ENCODE results near the gene MRFAP1L1. TPM values are rescaled to one million over a fixed set of nuclear protein-coding genes. Genes with fewer than 3 reads are reported as not detected.

MRFAP1L1 gene
- total RNA-seq, 1 donor from 2014 or later = 32.9 TPM

DNA sequence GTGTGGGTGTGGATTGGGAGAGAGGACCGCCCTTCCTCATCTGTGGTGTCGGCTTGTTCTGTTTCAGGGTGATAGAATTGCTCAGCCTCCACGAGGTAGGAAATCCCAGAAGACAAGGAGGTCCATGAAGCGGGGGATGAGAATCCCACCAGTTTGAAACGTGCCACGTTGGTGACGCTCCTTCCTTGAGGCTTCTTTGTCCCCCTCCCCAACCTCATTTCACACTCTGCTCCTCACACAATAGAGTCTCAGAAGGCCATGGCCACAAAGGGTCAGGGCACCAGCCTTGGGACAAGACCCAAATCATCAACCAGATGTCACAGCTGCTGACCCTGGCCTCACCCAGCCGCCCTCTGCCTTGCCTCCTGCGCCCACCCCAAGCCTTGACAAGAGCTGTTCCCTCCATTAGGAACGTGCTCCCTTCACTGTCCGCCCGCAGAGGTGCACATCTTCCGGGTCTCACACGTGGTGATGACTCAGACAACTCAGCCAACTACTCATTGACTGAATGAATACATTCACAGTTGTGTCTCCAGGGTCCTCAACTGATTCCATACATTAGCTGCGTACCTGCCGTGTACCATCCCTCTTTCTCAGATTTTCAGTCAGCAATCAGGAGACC, 24.6 kb upstream of the MRFAP1L1 start:
- Histone ChIP-seq H3K9ac (ENCODE audit: low read depth in 1 of 3, low read length in 3 of 3) (no peak overlapping the region), H3K4me1 (ENCODE audit: control insufficient read depth in 3 of 3, insufficient read depth in 3 of 3, low read length in 3 of 3) (peaks cover 11 to 13% (median 12%) of the 10 kb centered on the region in 3 donors), H3K27ac (ENCODE audit: low read depth, low read length) (no peak overlapping the region), H3K4me3 (ENCODE audit: low read length in 3 of 3) (no peak overlapping the region), H3K36me3 (ENCODE audit: control insufficient read depth in 3 of 3, insufficient read depth in 3 of 3, low read length in 3 of 3) (no peaks in the 10 kb centered on the region), H3K9me3 (ENCODE audit: control insufficient read depth in 3 of 3, low read length in 3 of 3) (no peaks in the 10 kb centered on the region), H3K27me3 (ENCODE audit: control insufficient read depth in 3 of 3, insufficient read depth in 3 of 3, low read length in 3 of 3) (no peaks in the 10 kb centered on the region)

DNA sequence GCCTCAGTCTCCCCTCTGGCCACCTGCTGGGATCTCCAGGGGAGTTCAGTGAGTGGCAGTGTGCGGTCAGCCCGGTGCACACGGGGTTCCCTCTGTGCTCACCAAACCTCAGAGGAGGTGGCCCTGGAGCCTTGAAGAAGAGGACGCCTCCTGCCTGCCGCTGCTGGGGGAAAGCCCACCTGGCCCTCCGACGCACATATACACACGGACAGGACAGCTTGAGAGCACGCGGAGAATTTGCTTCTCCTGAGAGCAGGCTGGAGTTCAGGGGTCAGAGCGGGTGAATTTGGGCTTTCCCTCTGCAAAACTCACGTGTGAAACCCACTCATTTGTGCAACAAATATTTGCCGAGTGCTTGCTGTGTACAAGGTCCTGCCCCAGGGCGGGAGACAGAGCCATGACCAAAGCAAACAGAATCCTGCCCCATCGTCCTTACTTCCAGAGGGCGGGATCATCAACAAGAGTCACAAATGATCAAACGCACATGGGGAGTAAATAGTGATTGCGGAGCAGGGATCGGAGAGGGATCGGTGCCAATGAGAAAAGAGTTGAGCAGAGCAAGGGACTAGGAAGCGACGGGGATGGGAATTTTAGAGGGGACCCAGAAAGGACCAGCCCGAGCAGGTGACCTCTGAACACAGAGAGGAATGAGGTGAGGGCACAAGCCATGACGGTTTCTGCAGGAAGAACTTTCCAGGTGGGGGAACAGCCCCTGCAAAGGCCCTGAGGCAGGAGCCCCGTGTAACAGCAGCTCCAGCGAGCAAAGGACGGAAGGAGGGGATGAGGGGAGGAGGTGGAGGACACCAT, 23.9 kb upstream of the MRFAP1L1 start:
- Histone ChIP-seq H3K4me3 (ENCODE audit: low read length in 3 of 3) (no peak overlapping the region), H3K9me3 (ENCODE audit: control insufficient read depth in 3 of 3, low read length in 3 of 3) (no peaks in the 10 kb centered on the region), H3K27me3 (ENCODE audit: control insufficient read depth in 3 of 3, insufficient read depth in 3 of 3, low read length in 3 of 3) (peaks cover 0 to 3% (median 0%) of the 10 kb centered on the region in 3 donors), H3K9ac (ENCODE audit: low read depth in 1 of 3, low read length in 3 of 3) (no peak overlapping the region), H3K4me1 (ENCODE audit: control insufficient read depth in 3 of 3, insufficient read depth in 3 of 3, low read length in 3 of 3) (peaks cover 11 to 13% (median 12%) of the 10 kb centered on the region in 3 donors), H3K27ac (ENCODE audit: low read depth, low read length) (no peak overlapping the region), H3K36me3 (ENCODE audit: control insufficient read depth in 3 of 3, insufficient read depth in 3 of 3, low read length in 3 of 3) (no peaks in the 10 kb centered on the region)

DNA sequence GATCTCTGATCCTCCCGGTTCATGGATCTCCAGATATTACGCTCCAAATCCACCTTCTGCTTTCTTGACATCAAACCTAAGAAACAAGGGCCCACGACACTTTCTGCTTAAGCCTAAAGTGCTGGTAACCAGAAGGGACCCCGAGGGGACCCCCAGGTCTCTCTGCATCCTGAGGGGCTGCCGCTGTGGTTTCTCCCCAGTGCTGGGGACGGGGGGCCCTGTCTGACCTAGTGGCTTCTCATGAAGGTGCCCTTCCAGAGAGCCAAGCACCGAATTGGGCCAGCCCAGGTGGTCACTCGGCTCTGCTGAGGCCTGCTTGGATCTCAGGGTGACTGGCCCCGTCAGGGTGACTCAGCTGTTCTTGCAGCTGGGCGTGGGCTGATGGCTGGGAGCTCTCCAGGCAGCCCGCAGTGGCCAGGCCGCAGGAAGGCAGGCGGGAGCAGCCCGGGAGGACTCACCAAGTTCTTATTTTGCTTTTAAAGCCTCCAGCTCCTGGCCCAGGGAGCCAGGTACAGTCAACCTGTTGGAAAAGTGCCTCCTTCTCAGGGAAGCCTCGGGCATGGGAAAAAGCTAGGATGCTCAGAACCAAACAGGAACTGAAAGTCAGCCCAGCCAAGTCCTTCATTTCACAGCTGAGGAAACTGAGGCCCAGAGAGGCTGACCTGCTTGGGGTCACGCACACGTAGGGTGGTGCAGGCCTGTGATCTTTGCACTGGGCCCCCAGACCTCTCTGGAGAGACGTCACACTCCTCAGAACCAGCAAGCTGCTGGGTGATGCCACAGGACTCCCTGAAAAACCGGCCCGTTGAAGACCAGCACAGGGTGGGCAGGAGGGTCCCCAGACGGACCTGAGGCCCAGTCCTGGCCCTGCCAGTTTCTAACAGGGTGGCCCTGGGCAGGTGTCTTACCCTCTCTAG, 23.0 kb upstream of the MRFAP1L1 start:
- no peaks in the 10 kb centered on the region for H3K36me3 ChIP-seq (ENCODE audit: control insufficient read depth in 3 of 3, insufficient read depth in 3 of 3, low read length in 3 of 3)
- peaks cover 0 to 3% (median 0%) of the 10 kb centered on the region in 3 donors for H3K27me3 ChIP-seq (ENCODE audit: control insufficient read depth in 3 of 3, insufficient read depth in 3 of 3, low read length in 3 of 3)
- H3K27ac ChIP-seq (ENCODE audit: low read depth, low read length) = peak overlapping the region; percentile 72
- peak overlapping the region in 1 of 3 donors; percentile 29 for H3K4me3 ChIP-seq (ENCODE audit: low read length in 3 of 3)
- H3K9ac ChIP-seq (ENCODE audit: low read depth in 1 of 3, low read length in 3 of 3) = peak overlapping the region in 1 of 3 donors; percentile 54
- H3K9me3 ChIP-seq (ENCODE audit: control insufficient read depth in 3 of 3, low read length in 3 of 3) = no peaks in the 10 kb centered on the region
- peaks cover 11 to 13% (median 12%) of the 10 kb centered on the region in 3 donors for H3K4me1 ChIP-seq (ENCODE audit: control insufficient read depth in 3 of 3, insufficient read depth in 3 of 3, low read length in 3 of 3)

GRCh38 chr4:6731780-6732179, 22.1 kb upstream of the MRFAP1L1 start:
- no peaks in the 10 kb centered on the region for H3K36me3 ChIP-seq (ENCODE audit: control insufficient read depth in 3 of 3, insufficient read depth in 3 of 3, low read length in 3 of 3)
- H3K27me3 ChIP-seq (ENCODE audit: control insufficient read depth in 3 of 3, insufficient read depth in 3 of 3, low read length in 3 of 3) = peaks cover 0 to 3% (median 0%) of the 10 kb centered on the region in 3 donors
- peaks cover 12 to 14% (median 13%) of the 10 kb centered on the region in 3 donors for H3K4me1 ChIP-seq (ENCODE audit: control insufficient read depth in 3 of 3, insufficient read depth in 3 of 3, low read length in 3 of 3)
- no peaks in the 10 kb centered on the region for H3K9me3 ChIP-seq (ENCODE audit: control insufficient read depth in 3 of 3, low read length in 3 of 3)
- no peak overlapping the region for H3K9ac ChIP-seq (ENCODE audit: low read depth in 1 of 3, low read length in 3 of 3)
- H3K27ac ChIP-seq (ENCODE audit: low read depth, low read length) = no peak overlapping the region
- no peak overlapping the region for H3K4me3 ChIP-seq (ENCODE audit: low read length in 3 of 3)

- no peaks in the 10 kb centered on the region for H3K9me3 ChIP-seq (ENCODE audit: control insufficient read depth in 3 of 3, low read length in 3 of 3)
- no peak overlapping the region for H3K4me3 ChIP-seq (ENCODE audit: low read length in 3 of 3)
- H3K27ac ChIP-seq (ENCODE audit: low read depth, low read length) = no peak overlapping the region
- H3K36me3 ChIP-seq (ENCODE audit: control insufficient read depth in 3 of 3, insufficient read depth in 3 of 3, low read length in 3 of 3) = no peaks in the 10 kb centered on the region
- H3K4me1 ChIP-seq (ENCODE audit: control insufficient read depth in 3 of 3, insufficient read depth in 3 of 3, low read length in 3 of 3) = peaks cover 12 to 15% (median 13%) of the 10 kb centered on the region in 3 donors
- H3K27me3 ChIP-seq (ENCODE audit: control insufficient read depth in 3 of 3, insufficient read depth in 3 of 3, low read length in 3 of 3) = peaks cover 0 to 3% (median 0%) of the 10 kb centered on the region in 3 donors
- H3K9ac ChIP-seq (ENCODE audit: low read depth in 1 of 3, low read length in 3 of 3) = no peak overlapping the region
Observed at GRCh38 chr4:6731318-6731675, 21.6 kb upstream of the MRFAP1L1 start.

DNA sequence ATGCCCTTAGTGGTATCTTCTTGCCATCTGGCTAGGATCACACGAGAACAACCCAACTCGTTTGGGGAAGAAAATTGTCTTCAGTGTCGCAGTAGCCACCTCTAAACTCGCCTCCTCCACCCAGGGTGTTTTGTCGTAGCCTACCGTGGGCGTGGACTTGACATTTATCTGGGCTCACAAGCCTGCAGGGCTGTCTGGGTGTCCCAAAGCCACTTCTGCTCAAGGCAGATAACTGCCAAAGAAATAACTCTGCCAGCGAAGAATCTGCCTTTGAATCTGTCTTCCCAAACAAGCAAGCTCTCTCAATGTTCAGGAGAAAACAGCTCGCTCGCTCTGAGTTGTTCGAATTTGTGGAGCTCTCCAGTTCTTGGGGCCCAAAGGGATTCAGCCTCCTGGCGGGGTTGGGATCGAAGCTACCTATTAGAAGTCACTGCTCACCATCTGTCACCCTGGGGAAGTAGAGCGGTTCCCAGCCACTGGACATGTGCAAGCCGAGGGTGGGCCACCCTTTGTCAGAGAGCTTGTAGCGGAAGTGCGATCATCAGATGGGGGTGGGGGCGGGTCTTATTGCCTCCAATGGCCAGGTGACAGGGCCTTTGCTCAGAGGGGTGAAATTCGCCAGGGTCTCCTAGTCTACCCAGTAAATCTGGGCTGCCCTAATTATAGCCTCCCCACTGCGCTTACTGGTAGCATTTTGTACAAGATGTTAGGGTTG, 21.1 kb upstream of the MRFAP1L1 start:
- no peak overlapping the region for H3K4me3 ChIP-seq (ENCODE audit: low read length in 3 of 3)
- no peaks in the 10 kb centered on the region for H3K9me3 ChIP-seq (ENCODE audit: control insufficient read depth in 3 of 3, low read length in 3 of 3)
- no peaks in the 10 kb centered on the region for H3K36me3 ChIP-seq (ENCODE audit: control insufficient read depth in 3 of 3, insufficient read depth in 3 of 3, low read length in 3 of 3)
- no peak overlapping the region for H3K27ac ChIP-seq (ENCODE audit: low read depth, low read length)
- peaks cover 0 to 3% (median 0%) of the 10 kb centered on the region in 3 donors for H3K27me3 ChIP-seq (ENCODE audit: control insufficient read depth in 3 of 3, insufficient read depth in 3 of 3, low read length in 3 of 3)
- H3K4me1 ChIP-seq (ENCODE audit: control insufficient read depth in 3 of 3, insufficient read depth in 3 of 3, low read length in 3 of 3) = peaks cover 12 to 15% (median 13%) of the 10 kb centered on the region in 3 donors
- H3K9ac ChIP-seq (ENCODE audit: low read depth in 1 of 3, low read length in 3 of 3) = no peak overlapping the region

GRCh38 chr4:6728320-6729029, 18.8 kb upstream of the MRFAP1L1 start:
- Histone ChIP-seq H3K4me1 (ENCODE audit: control insufficient read depth in 3 of 3, insufficient read depth in 3 of 3, low read length in 3 of 3) (peaks cover 12 to 15% (median 13%) of the 10 kb centered on the region in 3 donors), H3K9ac (ENCODE audit: low read depth in 1 of 3, low read length in 3 of 3) (peak overlapping the region in 1 of 3 donors; percentile 12), H3K36me3 (ENCODE audit: control insufficient read depth in 3 of 3, insufficient read depth in 3 of 3, low read length in 3 of 3) (no peaks in the 10 kb centered on the region), H3K9me3 (ENCODE audit: control insufficient read depth in 3 of 3, low read length in 3 of 3) (no peaks in the 10 kb centered on the region), H3K27me3 (ENCODE audit: control insufficient read depth in 3 of 3, insufficient read depth in 3 of 3, low read length in 3 of 3) (peaks cover 0 to 3% (median 0%) of the 10 kb centered on the region in 3 donors), H3K4me3 (ENCODE audit: low read length in 3 of 3) (no peak overlapping the region), H3K27ac (ENCODE audit: low read depth, low read length) (no peak overlapping the region)

DNA sequence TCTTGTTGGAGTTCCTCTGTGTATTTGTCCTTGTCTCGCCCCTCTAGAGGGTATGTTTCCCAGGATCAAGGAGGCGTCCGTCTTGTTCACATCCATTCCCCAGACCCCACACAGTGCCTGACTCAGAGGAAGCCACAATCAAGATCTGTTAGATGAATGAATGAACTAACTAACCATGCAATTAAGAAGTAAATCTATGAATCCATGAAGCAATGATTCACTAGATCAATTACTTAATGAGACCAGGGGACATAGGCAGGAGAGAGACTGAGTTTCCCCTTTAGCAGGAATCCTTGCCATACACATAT, 18.2 kb upstream of the MRFAP1L1 start:
- Histone ChIP-seq H3K27ac (ENCODE audit: low read depth, low read length) (no peak overlapping the region), H3K9me3 (ENCODE audit: control insufficient read depth in 3 of 3, low read length in 3 of 3) (no peaks in the 10 kb centered on the region), H3K4me1 (ENCODE audit: control insufficient read depth in 3 of 3, insufficient read depth in 3 of 3, low read length in 3 of 3) (peaks cover 8 to 12% (median 9%) of the 10 kb centered on the region in 3 donors), H3K27me3 (ENCODE audit: control insufficient read depth in 3 of 3, insufficient read depth in 3 of 3, low read length in 3 of 3) (peaks cover 0 to 3% (median 0%) of the 10 kb centered on the region in 3 donors), H3K4me3 (ENCODE audit: low read length in 3 of 3) (no peak overlapping the region), H3K36me3 (ENCODE audit: control insufficient read depth in 3 of 3, insufficient read depth in 3 of 3, low read length in 3 of 3) (no peaks in the 10 kb centered on the region), H3K9ac (ENCODE audit: low read depth in 1 of 3, low read length in 3 of 3) (peak overlapping the region in 1 of 3 donors; percentile 12)

Data from skeletal muscle tissue (tissue), 4 donors.